HG03565 (cell line): Measurements from ENCODE around the gene KLRC3.
"Not testable (repeated sequence)": the region's sequence is repeated elsewhere in the genome, so short reads cannot be mapped to it uniquely, and the experiment has no call there.

Experiments
- ATAC-seq: cut with Tn5 transposase; IDR thresholded peaks from one replicate; pipeline ENCODE4 v1.9.1; 2021; ENCODE audit warnings: mild to moderate bottlenecking, moderate library complexity; ENCODE audit not compliant: unreplicated experiment

KLRC3 gene

DNA sequence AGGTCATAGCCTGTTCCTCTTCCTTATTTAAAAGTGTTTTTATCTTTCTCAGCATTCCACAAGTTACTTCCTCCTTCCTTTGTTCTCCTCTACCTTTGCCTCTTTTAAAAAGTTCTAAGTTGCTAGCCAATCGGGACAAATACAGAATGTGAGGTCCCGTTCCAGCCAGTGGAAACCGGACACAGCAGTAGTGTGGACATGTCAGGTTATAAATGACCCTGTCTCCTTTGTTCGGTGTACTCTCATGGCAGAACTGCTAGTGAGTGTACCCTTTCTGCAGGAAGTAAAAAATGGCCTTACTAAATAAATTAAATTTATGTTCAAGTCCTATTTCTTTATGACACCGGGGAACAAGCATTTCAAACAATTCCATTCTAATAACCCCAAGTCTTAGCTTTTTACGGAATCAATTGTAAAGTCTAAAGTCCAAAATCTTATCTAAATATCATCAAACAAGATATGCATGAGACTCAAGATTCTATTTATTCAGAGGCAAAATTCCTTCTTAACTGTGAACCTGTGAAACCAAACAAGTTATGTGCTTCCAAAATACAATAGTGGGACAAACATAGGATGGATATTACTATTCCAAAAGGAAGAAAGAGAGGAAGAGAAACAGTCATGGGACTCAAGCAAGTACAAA lies 48.4 kb downstream of the KLRC3 start:
- ATAC-seq, result not testable (repeated sequence)

DNA sequence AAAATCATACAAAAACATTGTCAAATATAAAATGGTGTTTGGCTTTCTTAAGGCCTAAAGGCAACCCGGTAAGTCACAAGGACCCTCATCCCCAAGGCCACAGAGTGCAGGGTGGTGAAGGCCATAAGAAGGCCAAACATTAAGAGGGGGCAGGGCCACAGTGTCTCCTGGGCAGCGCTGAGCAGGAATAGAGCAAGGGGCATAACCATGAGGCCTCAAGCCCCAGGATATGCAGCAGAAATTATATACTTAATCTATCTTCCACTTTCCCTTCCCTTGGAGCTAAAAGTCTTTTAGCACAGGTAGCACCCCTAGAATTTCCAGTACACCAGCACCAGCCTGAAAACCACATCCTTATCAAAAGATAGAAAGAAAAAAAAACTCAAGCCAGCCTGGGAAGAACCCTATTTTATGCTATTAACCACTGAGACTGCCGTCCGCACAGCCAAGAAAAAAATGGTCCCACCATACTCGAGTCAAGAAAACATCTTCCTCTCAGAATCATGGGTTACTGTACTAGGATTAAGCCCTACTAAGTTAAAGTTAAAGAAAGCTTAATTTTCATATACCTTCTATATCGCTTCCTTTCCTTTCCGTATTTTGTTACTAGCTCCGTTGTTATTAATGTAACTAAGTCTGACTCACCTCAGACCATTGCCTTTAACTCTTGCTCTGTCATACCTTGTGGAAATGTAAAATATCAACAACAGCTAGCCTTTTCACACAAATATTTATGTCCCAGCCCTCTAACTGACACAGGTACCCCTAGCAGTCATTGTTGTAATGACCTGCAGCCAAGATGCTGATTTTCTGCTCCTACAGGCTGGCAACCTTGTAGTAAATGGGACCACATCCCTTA lies 50.6 kb downstream of the KLRC3 start:
- no peak for ATAC-seq

DNA sequence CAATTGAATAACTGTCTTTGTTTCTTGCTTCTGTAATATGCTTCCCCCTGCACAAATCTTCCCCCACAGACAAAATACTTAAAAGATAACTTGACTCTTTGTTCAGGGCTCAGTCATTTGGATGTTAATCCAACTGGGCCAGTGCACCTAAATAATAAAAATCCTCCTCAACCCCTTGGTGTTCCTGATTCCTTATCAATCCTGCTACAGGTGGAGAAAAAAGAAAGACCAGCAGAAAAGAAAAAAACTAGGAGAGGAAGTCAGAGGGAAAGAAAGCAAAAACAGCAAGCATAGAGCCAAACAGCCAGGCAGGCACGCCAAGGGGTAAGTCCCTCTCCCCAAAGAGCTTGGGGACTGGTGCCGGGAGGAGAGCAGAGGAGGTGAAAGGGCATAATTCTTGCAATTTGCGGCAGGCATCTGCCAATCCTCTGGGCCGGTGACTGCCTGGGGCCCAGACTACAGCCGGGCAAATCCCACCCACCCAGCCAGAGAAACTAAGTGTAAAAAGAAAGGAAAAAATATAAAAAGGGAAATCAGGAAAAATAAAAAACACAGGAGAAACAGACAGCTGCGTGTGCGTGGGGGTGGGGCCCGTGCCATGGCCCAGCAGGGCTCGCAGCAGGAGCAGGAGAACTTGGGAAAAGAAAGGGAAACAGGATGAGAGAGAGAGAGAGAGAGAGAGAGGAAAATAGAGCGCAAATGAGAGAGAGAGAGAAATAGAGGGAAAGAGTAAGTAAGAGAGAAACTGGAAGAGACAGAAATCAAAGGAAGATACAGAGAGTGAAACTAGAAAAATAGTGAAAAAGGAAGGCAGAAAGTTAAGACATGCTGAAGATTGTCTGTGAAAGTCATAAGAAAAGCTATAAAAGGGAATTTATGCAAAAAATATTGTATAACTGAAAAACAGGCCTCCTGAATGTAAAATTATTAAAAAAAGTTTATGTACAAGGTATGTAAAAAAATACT lies 51.9 kb downstream of the KLRC3 start:
- ATAC-seq, result no peak

DNA sequence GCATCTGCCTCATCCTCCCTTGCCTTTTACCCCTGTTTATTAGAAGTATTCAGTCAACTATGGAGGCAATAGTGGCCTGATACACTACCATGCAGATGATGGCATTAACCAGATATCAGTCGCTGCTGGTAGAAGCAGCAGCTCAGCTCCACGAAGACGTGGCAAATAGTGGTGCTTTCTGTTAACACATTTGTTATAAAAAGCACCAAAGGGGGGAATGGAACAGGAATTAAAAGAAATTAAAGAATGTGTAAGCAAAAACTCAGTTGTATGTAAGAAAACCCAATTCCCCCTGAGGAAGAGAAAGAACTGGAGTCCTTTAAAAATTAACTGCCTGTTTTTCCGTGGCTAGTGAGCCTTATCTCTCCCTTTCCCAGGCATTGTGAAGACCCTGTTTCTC lies 52.7 kb downstream of the KLRC3 start:
- not testable (repeated sequence) for ATAC-seq

DNA sequence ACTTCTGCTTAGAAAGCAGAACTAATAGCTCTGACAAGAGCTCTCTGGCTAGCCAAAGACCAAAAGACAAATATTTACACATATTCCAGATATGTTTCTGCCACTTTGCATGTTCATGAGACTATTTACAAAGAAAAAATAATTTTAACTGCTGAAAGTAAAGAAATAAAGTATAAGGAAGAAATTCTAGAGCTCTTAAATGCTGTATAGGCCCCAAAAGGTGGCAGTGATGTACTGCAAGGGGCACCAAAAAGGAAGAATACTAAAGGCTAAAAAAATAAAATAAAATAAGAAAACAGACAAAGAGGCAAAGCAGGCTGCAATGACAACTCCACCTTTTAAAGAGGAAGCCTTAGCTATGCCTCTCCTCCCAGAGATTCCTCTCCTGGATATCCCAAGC lies 53.5 kb downstream of the KLRC3 start:
- no peak for ATAC-seq

DNA sequence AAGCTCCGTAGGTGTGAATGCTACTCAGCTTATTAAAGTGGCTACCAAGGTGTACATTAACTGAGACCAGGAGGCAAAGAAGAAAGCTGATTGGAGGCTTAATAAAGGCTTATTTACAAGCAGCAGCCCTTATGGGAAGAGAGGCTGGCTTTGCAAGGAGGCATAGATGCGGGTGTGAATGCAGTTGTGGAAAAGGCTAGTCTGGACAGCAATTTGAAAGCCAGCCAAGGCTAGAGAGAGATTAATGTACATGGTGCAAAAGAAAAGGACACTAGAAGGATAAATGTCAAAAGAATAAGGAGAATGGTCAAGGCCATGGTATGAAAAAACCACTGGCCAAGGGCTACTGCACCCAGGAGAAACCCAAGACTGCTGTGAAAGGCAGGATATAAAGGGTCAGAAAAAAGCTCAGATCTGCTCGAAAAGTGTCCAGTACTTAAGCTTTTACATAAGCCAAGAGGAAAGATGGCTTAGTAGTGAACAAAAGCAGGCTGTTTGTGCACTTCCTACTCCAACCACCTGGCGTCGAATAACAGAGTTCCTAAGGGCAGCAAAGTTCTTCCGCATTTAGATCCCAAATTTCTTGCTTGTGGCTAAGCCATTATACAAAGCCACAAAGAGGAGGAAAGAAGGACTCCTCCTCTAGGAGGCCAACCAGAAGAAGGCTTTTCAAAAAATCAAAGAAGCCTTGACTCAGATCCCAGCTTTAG lies 54.5 kb downstream of the KLRC3 start:
- no peak for ATAC-seq

DNA sequence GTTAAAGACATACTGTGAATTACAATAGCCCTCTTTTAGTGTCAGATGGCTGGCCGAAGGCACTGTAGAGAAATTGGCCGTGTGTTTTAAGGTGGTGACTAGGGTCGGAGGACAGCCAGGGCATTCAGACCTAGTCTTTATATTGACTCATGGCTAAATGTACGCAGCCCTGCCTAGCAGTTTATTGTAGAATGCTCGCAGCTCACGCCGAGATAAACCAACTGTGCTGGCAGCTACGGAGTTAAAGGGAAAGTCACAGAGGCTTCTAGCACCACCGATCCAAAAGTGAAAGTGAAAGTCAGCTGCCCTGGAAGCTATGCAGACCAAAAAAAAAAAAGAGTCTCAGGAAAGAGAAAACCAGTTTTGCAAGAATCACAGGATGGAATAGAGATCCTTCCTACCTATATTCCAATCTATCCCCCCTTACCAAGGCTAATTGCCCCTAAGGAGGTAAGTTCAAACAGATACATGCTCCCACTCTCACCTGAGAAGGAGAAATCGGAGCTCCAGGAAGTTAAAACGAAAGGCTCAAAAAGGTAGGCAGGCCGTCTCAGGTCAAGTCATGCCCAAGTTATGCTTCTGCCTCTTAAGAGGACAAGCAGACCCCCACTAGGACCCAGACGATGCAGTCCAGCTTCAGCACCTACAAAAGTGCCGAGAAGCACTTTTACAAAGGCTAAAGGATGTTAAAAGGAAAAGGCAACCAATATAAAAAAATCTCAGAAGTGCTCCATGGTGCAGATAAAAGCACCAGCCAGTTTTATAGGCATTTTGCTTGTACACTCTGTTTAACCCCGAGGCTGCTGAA lies 55.4 kb downstream of the KLRC3 start:
- ATAC-seq, result peak; percentile 43

DNA sequence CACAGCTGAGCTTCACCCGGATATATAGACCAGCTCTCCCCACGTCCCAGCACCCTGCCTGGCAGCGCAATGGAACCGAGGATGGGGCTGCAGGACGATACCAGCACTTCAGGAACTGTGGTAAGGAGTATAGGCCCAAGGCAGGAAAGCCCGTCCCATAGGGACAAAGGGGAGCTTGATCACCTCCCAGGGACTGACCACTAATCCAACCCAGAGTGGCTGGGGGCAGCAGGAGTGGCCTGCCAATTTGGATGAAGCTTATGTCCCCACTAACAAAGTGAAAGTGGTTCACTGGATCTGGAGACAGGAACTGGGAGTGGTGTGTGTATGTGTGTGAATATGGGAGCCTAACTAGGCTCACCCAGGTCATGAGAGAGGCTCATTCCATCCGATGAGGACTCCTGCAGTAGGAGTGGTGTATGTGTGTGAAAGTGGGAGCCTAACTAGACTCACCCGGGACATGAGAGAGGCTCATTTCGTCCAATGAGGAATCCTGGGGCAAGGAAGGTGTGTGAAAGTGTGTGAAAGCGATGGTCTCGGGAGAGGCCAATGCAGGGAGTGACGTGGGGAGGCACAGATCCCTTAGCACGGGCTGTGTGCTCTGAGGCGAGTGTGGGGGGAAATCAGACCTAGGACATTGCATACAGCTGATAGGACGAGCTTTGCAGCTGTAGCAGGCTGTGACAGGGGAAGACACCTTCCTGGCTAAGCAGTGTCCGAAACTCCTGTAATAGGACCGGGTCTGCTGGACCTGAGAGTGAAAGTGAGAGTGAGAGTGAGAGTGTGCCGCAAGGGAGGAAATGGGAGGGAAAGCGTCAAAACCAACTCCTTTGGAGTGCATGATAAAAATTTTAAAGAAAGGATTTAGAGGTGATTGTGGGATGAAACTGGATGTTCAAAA lies 56.2 kb downstream of the KLRC3 start:
- peak; percentile 83 for ATAC-seq

DNA sequence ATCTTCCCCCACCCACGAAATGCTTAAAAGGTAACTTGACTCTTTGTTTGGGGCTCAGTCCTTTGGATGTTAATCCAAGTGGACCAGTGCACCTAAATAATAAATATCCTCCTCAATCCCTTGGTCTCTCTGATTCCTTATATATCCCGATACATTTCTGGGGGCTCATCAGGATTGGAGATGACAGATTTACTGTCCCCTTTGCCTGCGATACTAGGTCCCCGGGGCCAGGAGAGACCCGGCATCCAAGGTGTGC lies 56.8 kb downstream of the KLRC3 start:
- no peak for ATAC-seq

DNA sequence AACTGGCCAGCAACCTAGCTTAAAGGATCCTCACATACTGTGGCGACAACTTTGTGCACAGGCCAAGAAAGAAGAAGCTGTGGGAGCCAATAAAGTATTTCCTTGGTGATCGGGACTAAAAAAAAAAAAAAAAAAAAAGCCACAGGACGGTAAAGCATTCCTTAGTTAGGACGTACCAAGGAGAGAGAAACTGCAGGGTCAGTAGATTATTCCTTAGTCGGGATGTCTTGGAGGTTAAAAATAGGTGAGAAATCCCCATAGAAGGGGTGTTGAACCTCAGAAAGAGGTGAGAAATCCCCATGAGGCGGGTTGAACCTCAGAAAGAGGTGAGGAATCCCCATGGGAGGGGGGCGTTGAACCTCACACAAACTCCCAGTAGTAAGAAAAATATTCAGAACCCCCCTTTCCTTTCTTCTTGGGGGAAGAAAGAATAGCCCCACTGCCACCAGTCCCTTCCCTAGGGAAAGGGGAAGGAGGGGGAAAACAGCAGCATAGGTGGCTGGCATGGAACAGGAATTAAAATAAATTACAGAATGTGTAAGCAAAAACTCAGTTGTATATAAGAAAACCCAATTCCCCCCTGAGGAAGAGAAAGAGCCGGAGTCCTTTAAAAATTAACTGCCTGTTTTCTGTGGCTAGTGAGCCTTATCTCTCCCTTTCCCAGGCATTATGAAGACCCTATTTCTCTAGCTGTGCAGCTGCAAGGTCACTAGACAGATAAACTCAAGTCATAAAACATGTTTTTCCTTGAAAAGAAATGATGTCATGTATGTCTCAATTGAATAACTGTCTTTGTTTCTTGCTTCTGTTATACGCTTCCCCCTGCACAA lies 57.4 kb downstream of the KLRC3 start:
- ATAC-seq, result no peak

DNA sequence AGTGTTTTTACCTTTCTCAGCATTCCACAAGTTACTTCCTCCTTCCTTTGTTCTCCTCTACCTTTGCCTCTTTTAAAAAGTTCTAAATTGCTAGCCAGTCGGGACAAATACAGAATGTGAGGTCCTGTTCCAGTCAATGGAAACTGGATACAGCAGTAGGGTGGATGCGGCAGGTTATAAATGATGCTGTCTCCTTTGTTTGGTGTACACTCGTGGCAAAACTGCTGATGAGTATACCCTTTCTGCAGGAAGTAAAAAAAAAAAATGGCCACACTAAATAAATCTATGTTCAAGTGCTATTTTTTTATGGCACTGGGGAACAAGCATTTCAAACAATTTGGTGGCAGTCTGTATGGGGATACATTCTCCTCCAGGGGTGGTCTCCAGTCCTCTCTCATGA lies 58.1 kb downstream of the KLRC3 start:
- no peak for ATAC-seq
